ENCODE data around the gene SLC6A9. TPM values are rescaled to one million over a fixed set of nuclear protein-coding genes. Genes with fewer than 3 reads are reported as not detected.

SLC6A9 gene
- total and polyA plus RNA-seq, 2 donors (not counting 1 experiment from before 2014, with no cell fraction given) = 0.28 to 5.5 TPM

DNA sequence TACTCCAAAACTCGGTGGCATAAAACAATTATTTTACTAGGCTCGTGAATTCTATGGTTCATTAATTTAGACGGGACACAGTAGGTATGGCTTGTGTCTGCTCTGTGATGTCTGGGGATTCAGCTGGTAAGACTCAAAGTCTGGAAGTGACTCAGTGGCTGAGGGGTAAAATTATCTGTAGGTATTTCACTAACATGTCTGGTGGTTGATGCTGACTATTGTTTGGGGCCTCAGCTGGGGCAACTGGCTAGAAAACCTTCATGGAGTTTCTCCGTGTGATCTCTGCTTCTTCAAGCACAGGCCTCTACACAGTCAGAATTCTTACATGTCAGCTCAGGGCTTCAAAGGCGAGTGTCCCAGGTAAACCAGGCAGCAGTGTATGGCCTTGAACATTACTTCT, 46.2 kb upstream of the SLC6A9 start:
- H3K27me3 Mint-ChIP-seq = peaks cover 6% of the 10 kb centered on the region
- ATAC-seq (ENCODE audit: low read depth) (no peak), DNase-seq (no peak)
- H4K20me1 ChIP-seq (ENCODE audit: control insufficient read depth, insufficient read depth, low read length, poor library complexity, severe bottlenecking) = no peaks in the 10 kb centered on the region
- H3K9me3 ChIP-seq (ENCODE audit: control extremely low read depth in 1 of 3, control insufficient read depth in 2 of 3, insufficient read depth in 1 of 3, low read length in 2 of 3) = no peaks in the 10 kb centered on the region
- TF ChIP-seq EZH2 (IDR thresholded peaks at IDR 0.05; ENCODE audit: borderline replicate concordance, insufficient read depth, low read depth, low read length, poor library complexity, severe bottlenecking) (no peak), CTCF (IDR thresholded peaks at IDR 0.05) (no peak)
- H3K27ac Mint-ChIP-seq = no peak overlapping the region
- POLR2A ChIA-PET = no interaction called here
- no peak overlapping the region for H2AFZ ChIP-seq (ENCODE audit: insufficient read depth, low read depth, low read length, poor library complexity, severe bottlenecking)
- H3K4me1 ChIP-seq (ENCODE audit: control insufficient read depth in 2 of 2, insufficient read depth in 2 of 2, low read length in 2 of 2) = peaks cover 18 to 19% of the 10 kb centered on the region in 2 donors
- H3K27ac ChIP-seq (ENCODE audit: low read length in 2 of 2) = no peak overlapping the region
- H3K9me3 Mint-ChIP-seq (ENCODE audit: insufficient read depth) = no peaks in the 10 kb centered on the region
- CTCF ChIA-PET = interaction anchor here (0.5 kb wide), 1 partner anchor 46 kb away, joined by 3 read pairs; the partner anchor contains the start of gene SLC6A9
- H3K4me3 Mint-ChIP-seq = no peak overlapping the region
- no peak overlapping the region for H3K4me2 ChIP-seq (replicated peaks; ENCODE audit: low read depth, low read length, poor library complexity, severe bottlenecking)
- no peaks in the 10 kb centered on the region for H3K79me2 ChIP-seq (ENCODE audit: control insufficient read depth, insufficient read depth, low read length)
- no peak overlapping the region for H3K9ac ChIP-seq (ENCODE audit: low read length)
- H3K36me3 ChIP-seq (replicated peaks in 1 of 2; ENCODE audit: control extremely low read depth in 1 of 2, control insufficient read depth in 1 of 2, extremely low read depth in 1 of 2, insufficient read depth in 2 of 2, low read length in 1 of 2) = no peaks in the 10 kb centered on the region
- no peaks in the 10 kb centered on the region for H3K27me3 ChIP-seq (replicated peaks in 1 of 4; ENCODE audit: control extremely low read depth in 1 of 4, control insufficient read depth in 3 of 4, insufficient read depth in 4 of 4, low read length in 3 of 4)
- intact Hi-C loops (cut with micrococcal nuclease) = no loop called here
- WGBS (ENCODE audit: insufficient coverage) = 88% methylated on average over 3 of the region's 5 CpGs
- H3K4me1 Mint-ChIP-seq = peaks cover 18% of the 10 kb centered on the region
- H3K4me3 ChIP-seq (ENCODE audit: control extremely low read depth in 1 of 5, extremely low read depth in 1 of 5, insufficient read depth in 1 of 5, low read depth in 2 of 5, low read length in 4 of 5) = no peak overlapping the region

DNA sequence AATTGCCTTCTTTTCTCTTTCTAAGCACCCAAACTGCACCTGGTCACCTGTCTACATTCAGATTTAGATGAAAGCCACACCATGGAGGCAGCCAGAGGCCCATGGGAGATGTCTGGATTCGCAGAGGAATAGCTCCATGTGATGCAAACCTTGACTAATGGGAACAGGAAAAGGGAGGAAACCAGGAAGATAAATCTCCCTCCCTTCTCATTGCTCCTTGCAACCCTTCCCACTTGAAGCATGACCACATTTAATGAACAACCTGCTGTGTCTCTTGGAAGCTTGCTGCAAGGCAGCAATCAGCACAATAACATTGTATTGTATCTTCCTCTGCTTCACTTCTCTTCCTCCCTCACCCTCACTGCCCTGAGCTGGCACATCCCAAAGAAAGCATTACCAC, 44.8 kb upstream of the SLC6A9 start:
- Histone ChIP-seq H3K4me1 (ENCODE audit: control insufficient read depth in 2 of 2, insufficient read depth in 2 of 2, low read length in 2 of 2) (peaks cover 18 to 19% of the 10 kb centered on the region in 2 donors), H3K9me3 (ENCODE audit: control extremely low read depth in 1 of 3, control insufficient read depth in 2 of 3, insufficient read depth in 1 of 3, low read length in 2 of 3) (no peaks in the 10 kb centered on the region), H3K9ac (ENCODE audit: low read length) (no peak overlapping the region), H4K20me1 (ENCODE audit: control insufficient read depth, insufficient read depth, low read length, poor library complexity, severe bottlenecking) (no peaks in the 10 kb centered on the region), H3K36me3 (replicated peaks in 1 of 2; ENCODE audit: control extremely low read depth in 1 of 2, control insufficient read depth in 1 of 2, extremely low read depth in 1 of 2, insufficient read depth in 2 of 2, low read length in 1 of 2) (no peaks in the 10 kb centered on the region), H3K79me2 (ENCODE audit: control insufficient read depth, insufficient read depth, low read length) (no peaks in the 10 kb centered on the region), H3K27me3 (replicated peaks in 1 of 4; ENCODE audit: control extremely low read depth in 1 of 4, control insufficient read depth in 3 of 4, insufficient read depth in 4 of 4, low read length in 3 of 4) (no peaks in the 10 kb centered on the region), H3K27ac (ENCODE audit: low read length in 2 of 2) (no peak overlapping the region), H2AFZ (ENCODE audit: insufficient read depth, low read depth, low read length, poor library complexity, severe bottlenecking) (no peak overlapping the region), H3K4me3 (ENCODE audit: control extremely low read depth in 1 of 5, extremely low read depth in 1 of 5, insufficient read depth in 1 of 5, low read depth in 2 of 5, low read length in 4 of 5) (no peak overlapping the region), H3K4me2 (replicated peaks; ENCODE audit: low read depth, low read length, poor library complexity, severe bottlenecking) (no peak overlapping the region)
- Mint-ChIP-seq H3K9me3 (ENCODE audit: insufficient read depth) (no peaks in the 10 kb centered on the region), H3K4me1 (peaks cover 20% of the 10 kb centered on the region), H3K4me3 (no peak overlapping the region), H3K27ac (no peak overlapping the region), H3K27me3 (no peaks in the 10 kb centered on the region)
- 86% methylated on average over 1 of the region's 1 CpG for WGBS (ENCODE audit: insufficient coverage)
- ChIA-PET POLR2A (no interaction called here), CTCF (no interaction called here)
- ATAC-seq (ENCODE audit: low read depth) = no peak
- no peak for DNase-seq
- TF ChIP-seq CTCF (IDR thresholded peaks at IDR 0.05) (no peak), EZH2 (IDR thresholded peaks at IDR 0.05; ENCODE audit: borderline replicate concordance, insufficient read depth, low read depth, low read length, poor library complexity, severe bottlenecking) (no peak)
- intact Hi-C loops (cut with micrococcal nuclease) = no loop called here

Measured in B cell (primary cell).